Right ventricle myocardium inferior (tissue), 1 donor: ENCODE measurements around the gene CIDEA. TPM values are rescaled to one million over a fixed set of nuclear protein-coding genes. Genes with fewer than 3 reads are reported as not detected.

Experiments used
- ATAC-seq: fragments of 200-7000 bp; cut with Tn5 transposase; one replicate; pipeline ENCODE4 v1.9.1; 2020; ENCODE audit warnings: mild to moderate bottlenecking, moderate library complexity
- DNase-seq: peaks from one replicate; pipeline ENCODE4 v3.0.0; 2021; ENCODE audit errors: missing footprints
- intact Hi-C: fragments of 100-400 bp; cut with DNase I; formaldehyde crosslinking; loops from one replicate; pipeline ENCODE4 v1.11.0; 2022
- total RNA-seq: library from RNA; stranded (reverse); fragmentation: NEBNext Ultra II Directional; extraction: Animal tissue kit (Norgen Biotek cat#: 25700); gene quantifications from one replicate; pipeline ENCODE4 v1.2.1, GENCODE V29; 2021
- donor health status: DM: no; HTN: yes; CAD: no; lungs with severe emphysema.

Gene CIDEA
- total RNA-seq, 1 donor from 2014 or later = 1.7 TPM

DNA sequence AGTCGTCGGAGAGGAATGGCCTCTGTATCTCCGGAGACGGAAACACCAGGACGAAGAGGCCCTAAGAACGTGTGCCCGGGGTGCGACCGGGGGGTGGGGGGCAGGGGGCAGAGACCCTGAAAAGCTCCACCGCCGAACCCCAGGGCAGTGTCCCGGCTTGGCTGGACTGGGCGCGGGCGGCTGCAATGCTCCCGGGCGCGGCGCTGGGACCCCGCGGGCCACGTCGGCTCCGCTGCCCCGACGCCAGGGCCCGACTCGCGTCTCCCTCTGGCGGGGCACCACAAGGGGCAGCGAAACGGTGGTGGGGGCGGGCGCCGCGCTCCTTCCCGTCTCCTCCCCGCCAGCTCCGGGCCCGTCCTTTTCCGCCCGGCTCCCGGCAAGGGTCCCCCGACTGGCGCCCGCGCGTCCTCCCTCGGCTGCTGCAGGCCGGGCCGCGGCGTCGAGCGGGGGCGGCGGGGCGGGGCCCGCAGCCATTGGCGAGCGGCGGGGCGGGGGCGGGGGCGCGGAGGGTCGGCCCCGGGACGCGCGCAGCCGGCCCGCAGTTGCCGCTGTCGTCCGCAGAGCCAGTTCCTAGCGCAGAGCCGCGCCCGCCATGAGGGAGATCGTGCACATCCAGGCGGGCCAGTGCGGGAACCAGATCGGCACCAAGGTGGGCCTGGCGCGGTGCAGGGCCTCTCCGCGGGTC is 53.7 kb downstream of the CIDEA start, which contains the start of gene TUBB6:
TSS of gene TUBB6 (plus strand) at position 541 of the 685 bp plus-strand sequence. CDS start at position 593, 52 bp downstream.
- ATAC-seq = peak; percentile 79
- peak; percentile 89 for DNase-seq
- intact Hi-C loops = loop anchor here (2.0 to 5.0 kb wide), 2 partner anchors 36 to 69 kb away; partner anchors contain the start of gene AFG3L2

DNA sequence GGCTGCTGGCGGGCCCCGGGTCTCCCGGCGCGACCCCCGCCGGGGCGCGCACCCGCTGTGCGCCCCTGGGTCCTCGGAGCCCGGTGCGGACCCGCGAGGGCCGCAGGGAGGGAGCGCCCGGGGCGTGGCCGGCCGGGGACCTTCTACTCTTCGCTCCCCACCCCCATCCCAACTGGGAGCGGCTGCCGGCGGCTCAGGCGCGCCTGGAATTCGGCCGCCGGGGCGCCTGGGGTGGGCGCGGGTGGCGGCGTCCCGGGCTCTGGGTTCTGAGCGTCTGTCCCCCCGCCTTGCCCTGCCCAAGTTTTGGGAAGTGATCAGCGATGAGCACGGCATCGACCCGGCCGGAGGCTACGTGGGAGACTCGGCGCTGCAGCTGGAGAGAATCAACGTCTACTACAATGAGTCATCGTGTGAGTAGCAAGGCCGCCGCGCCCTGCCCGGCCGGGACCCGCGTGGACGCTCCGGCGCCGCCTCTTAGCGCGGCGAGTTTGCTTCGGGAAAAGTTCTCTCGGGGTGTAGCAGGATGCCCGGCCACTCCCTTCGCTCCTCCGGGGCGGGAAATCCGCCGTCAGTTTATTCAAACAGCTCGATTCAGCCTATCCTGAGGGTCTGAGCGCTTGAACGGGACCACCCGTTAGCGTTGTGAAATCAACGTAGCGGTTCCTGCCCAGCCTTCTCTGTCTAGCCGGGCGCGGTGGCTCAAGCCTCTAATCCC is 54.4 kb downstream of the CIDEA start:
- peak; percentile 82 for ATAC-seq
- DNase-seq = peak; percentile 92
- intact Hi-C loops = loop anchor here (2.0 to 5.0 kb wide), 2 partner anchors 36 to 68 kb away; partner anchors contain the start of gene AFG3L2

- DNase-seq = no peak
- no peak for ATAC-seq
- intact Hi-C loops = loop anchor here (2.0 to 5.0 kb wide), 2 partner anchors 37 to 67 kb away; partner anchors contain the start of gene AFG3L2
Measured at GRCh38 chr18:12309683-12310198, 55.6 kb downstream of the CIDEA start.

GRCh38 chr18:12310762-12311161 is 56.6 kb downstream of the CIDEA start:
- intact Hi-C loops = no loop called here
- DNase-seq = no peak
- no peak for ATAC-seq

DNA sequence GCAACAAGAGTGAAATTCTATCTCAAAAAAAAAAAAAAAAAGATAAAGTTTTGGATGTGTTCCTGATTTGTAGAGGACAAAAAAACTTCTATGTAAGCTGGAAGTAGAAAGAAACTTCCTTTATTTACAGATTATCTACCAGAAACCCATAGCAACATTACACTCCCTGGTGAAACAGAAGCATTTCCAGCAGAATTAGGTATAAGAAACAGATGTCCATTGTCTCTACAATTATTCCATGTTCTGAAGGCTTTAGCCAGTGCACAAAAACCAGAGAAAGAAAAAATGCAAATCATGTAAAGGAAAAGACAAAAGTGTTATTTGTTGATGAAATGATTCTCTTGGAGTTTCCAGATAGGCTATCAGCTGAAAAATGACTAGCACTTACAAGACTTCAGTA is 58.8 kb downstream of the CIDEA start:
- intact Hi-C loops = no loop called here

DNA sequence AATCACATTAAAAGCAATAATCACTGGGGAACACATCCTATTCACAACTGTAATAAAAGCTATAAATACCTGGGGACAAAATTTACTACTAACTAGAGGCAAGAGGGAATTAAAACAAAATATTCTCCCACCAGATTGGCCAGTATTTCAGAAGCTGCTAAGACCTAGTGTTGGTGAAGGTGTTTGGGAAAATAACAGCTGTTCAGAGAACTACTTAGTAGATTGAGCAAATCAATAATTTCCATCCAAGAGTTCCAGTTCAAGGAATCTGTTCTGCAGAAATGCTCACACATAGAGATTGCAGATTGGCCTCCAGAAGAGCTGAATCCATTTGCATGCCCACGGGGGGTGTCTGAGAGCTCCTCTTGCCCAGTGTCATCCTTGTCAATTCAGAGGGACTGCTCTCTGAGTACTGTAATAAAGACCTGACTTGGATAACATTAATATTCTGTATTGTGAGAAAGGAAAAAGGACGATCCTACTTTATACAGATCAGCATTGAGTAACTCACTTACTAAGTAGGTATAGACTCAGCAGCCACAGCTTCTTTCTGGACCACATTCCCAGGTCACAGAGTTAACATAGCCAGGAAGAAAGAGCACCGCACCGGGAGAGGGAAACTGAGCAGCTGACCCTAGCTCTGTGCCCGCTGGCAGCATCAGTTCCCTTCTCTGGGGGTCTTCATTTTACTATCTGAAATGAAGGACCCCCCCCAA is 59.5 kb downstream of the CIDEA start:
- intact Hi-C loops = no loop called here
- ATAC-seq (no peak), DNase-seq (no peak)

More for the DNA sequence above, 58.8 kb downstream of the CIDEA start:
- DNase-seq = no peak
- ATAC-seq = no peak

DNA sequence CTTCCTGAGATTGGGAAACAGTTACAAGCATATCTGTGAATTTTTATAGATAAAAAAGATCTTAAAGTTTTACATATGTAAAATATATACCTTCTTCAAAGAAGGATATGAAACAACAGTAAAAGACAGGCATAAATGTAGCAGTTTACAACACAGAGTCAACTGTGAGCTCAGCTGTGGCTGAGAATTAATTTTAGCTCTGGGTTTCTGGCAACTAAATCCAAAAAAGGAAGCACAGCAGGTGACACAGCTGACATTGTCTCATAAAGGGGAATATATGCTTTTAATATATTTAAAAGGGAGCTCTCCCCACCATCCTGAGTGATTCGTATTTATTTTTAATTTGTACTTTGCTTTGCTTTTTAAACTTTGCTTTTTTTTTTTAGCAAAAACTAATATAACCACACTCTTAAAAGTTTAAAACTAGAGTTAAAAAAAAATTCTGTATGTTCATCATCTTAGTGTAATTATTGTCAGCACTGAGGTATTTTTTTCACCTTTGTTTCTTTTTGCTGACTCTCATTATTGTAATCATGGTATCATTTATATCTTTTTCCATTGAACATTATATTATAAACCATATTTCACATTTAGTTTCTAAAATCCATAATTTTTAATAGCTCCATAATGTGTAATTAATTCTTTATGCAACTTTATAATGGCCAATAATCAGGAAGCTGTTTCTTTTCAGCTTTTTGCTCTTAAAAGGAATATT is 60.6 kb downstream of the CIDEA start:
- DNase-seq (no peak), ATAC-seq (no peak)
- intact Hi-C loops = loop anchor here (5.0 kb wide), 1 partner anchor 32 kb away; no protein-coding TSS in a partner anchor

DNA sequence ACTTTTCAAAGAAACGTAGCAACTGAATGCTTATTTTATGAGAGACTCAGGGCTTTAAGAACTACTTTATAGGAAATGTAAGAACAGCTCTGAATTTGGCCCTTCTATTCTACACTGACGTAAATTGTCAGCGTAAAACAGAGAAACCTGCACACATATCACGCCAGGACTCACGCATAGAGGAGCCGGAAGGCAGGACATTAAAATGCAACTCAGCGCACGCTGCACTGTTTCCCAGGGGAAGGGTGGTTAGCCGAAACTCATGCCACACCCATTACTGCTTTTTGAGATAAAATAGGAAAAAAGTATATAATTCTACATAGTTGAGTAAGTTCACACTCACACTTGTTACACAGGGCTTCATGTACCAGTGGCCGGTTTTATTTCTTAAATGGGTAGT is 61.3 kb downstream of the CIDEA start:
- DNase-seq = no peak
- intact Hi-C loops = loop anchor here (5.0 kb wide), 1 partner anchor 33 kb away; no protein-coding TSS in a partner anchor
- peak; percentile 29 for ATAC-seq

DNA sequence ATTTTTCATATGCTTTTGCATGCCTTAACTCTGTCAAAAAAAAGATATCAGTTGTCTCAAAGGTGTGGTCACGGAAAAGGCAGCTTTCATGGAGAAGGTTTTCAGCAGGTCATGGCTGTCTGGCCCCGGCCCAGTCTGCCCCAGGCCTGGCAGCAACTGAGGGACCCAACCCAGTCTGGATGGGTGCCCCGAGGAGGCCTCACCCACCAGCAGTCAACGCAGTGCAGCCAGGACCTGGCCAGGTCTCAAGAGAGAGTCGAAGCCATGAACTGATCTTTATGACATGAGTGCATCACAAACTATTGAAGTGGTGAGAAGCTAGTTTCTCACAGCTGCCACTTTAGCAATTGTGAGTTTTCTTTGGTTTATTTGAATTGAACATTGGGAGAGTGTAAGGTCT is 61.8 kb downstream of the CIDEA start:
- ATAC-seq (peak; percentile 63), DNase-seq (peak; percentile 81)
- intact Hi-C loops = loop anchor here (5.0 kb wide), 1 partner anchor 34 kb away; no protein-coding TSS in a partner anchor

GRCh38 chr18:12317664-12318333 is 63.6 kb downstream of the CIDEA start:
- ATAC-seq (peak; percentile 78), DNase-seq (no peak)
- intact Hi-C loops = loop anchor here (1.0 to 5.0 kb wide), 2 partner anchors 18 to 35 kb away; no protein-coding TSS in a partner anchor

DNA sequence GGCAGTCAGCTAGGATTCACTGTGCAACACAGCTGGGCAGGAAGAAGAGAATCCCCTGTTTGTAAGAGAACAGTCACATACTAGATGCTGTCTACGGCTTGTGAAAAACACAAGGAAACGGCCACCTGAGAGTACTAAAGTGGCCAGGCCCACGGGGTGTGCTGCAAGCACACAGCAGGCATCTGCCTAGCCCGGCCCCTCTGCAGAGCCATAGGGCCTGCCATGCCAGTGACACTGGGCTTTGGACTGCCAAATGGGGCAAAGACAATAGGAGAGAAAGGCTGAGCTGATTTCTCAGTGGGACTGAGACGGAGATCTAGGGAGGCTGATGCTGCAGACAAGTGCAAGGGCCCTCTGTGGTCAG is 64.2 kb downstream of the CIDEA start:
- DNase-seq (no peak), ATAC-seq (peak; percentile 57)
- intact Hi-C loops = loop anchor here (1.0 to 5.0 kb wide), 2 partner anchors 17 to 36 kb away; no protein-coding TSS in a partner anchor

DNA sequence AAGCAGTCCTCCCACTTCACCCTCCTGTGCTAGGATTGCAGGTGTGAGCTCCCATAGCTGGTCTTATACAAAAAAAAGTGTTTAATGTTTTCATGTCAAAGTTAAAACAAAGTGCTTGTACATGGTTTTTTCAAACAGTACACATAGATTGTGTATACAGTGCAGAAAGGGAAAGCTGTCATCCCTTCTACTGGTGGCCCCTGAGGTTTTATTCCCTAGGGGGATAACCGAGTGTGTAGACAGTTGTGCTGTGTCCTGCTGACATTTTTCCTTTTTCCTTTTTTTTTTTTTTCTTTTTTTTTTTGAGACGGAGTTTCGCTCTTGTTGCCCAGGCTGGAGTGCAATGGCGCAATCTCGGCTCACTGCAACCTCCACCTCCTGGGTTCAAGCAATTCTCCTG is 64.7 kb downstream of the CIDEA start:
- no peak for ATAC-seq
- intact Hi-C loops = loop anchor here (1.0 to 5.0 kb wide), 2 partner anchors 16 to 37 kb away; no protein-coding TSS in a partner anchor
- DNase-seq = no peak

GRCh38 chr18:12321333-12321732 is 67.2 kb downstream of the CIDEA start:
- no peak for ATAC-seq
- intact Hi-C loops = no loop called here

DNA sequence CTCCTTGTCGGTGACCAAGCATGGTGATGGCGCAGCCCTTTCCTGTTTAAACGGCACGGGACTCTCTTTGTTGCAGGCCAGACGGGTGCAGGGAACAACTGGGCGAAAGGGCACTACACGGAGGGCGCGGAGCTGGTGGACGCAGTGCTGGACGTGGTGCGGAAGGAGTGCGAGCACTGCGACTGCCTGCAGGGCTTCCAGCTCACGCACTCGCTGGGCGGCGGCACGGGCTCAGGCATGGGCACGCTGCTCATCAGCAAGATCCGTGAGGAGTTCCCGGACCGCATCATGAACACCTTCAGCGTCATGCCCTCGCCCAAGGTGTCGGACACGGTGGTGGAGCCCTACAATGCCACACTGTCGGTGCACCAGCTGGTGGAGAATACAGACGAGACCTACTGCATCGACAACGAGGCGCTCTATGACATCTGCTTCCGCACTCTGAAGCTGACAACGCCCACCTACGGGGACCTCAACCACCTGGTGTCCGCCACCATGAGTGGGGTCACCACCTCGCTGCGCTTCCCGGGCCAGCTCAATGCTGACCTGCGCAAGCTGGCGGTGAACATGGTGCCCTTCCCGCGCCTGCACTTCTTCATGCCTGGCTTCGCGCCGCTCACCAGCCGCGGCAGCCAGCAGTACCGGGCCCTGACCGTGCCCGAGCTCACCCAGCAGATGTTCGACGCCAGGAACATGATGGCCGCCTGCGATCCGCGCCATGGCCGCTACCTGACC is 71.0 kb downstream of the CIDEA start:
- intact Hi-C loops = no loop called here
- ATAC-seq (no peak), DNase-seq (peak; percentile 63)

More at GRCh38 chr18:12321333-12321732, 67.2 kb downstream of the CIDEA start:
- no peak for DNase-seq

DNA sequence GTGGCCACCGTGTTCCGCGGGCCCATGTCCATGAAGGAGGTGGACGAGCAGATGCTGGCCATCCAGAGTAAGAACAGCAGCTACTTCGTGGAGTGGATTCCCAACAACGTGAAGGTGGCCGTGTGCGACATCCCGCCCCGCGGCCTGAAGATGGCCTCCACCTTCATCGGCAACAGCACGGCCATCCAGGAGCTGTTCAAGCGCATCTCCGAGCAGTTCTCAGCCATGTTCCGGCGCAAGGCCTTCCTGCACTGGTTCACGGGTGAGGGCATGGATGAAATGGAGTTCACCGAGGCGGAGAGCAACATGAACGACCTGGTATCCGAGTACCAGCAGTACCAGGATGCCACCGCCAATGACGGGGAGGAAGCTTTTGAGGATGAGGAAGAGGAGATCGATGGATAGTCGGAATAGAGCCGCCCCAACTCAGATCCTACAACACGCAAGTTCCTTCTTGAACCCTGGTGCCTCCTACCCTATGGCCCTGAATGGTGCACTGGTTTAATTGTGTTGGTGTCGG is 71.6 kb downstream of the CIDEA start:
- intact Hi-C loops = no loop called here
- DNase-seq (peak; percentile 16), ATAC-seq (no peak)

GRCh38 chr18:12326711-12327460 is 72.7 kb downstream of the CIDEA start:
- ATAC-seq (peak; percentile 11), DNase-seq (peak; percentile 35)
- intact Hi-C loops = no loop called here
